Frontal cortex (tissue), 4 donors: ENCODE data around the gene NOL9. TPM values are rescaled to one million over a fixed set of nuclear protein-coding genes. Genes with fewer than 3 reads are reported as not detected.

ENCODE experiments used
- DNase-seq, 2 donors: peaks; one replicate each; pipeline ENCODE4 v3.0.0; 2012; ENCODE audit warnings: low spot score in 2 of 2
- FAIRE-seq: peaks from 2 replicates; lab custom pipeline; 2012; peaks lifted over from hg19 to GRCh38; lab: Jason Lieb, UNC
- total RNA-seq: library from RNA; depleted of rRNA; stranded (reverse); fragments of >200 nt; gene quantifications from one replicate; pipeline ENCODE4 v1.2.3, GENCODE V29; 2014
- donor health status: control.
- donor health status: control.
- donor health status: control.

Gene NOL9
- total RNA-seq, 1 donor from 2014 or later, result 35.9 TPM

- DNase-seq, result no peak
- FAIRE-seq, result no peak
Measured at GRCh38 chr1:6591222-6591621, 36.9 kb upstream of the NOL9 start.

DNA sequence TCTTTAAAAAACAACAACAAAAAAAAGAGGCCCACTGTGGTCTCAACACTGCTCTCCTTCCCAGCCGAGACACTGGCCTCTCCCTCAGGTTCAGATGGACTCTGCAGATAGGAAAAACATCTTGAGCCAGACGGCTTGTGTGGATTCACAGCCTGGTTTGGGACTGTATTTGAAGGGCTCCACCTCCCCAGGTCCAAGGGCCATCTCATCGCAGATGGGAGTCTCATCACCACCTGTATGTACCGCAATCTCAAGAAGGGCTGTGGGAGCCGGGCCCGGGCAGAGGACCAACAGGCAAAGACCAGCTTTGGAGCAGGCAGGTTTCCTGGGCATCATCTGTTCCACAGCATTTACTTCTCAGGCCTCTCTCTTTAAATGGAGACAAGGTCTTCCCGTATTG is 35.7 kb upstream of the NOL9 start:
- FAIRE-seq, result no peak

GRCh38 chr1:6588893-6589520 is 34.7 kb upstream of the NOL9 start:
- DNase-seq (no peak), FAIRE-seq (no peak)

More for the DNA sequence above, 35.7 kb upstream of the NOL9 start:
- DNase-seq, result no peak

DNA sequence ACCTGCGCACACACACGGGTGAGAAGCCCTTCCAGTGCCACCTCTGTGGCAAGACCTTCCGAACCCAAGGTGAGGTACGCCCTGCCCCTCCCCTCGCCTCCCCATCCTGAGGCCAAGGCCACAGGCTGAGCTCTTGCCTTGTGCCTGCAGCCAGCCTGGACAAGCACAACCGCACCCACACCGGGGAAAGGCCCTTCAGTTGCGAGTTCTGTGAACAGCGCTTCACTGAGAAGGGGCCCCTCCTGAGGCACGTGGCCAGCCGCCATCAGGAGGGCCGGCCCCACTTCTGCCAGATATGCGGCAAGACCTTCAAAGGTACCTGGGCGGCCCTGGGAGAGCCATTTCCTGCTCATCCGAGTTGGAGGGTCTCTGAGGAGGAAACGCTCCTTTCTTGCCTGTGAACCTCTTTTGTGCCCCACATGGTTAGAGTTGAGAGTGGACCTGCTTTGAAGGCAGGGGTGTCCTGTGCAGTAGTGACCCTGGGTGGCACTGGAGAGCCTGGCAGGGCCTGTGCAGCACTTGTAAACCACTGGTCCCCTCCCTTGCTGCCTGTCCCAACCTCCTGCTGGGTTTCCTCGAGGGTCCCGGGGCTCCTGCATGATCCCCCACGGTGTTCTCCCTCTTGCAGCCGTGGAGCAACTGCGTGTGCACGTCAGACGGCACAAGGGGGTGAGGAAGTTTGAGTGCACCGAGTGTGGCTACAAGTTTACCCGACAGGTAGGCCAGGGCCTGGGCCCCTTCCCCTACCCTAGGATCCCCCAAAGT is 34.0 kb upstream of the NOL9 start:
- no peak for FAIRE-seq
- no peak for DNase-seq

GRCh38 chr1:6587261-6588005 is 33.1 kb upstream of the NOL9 start:
- DNase-seq, result no peak
- no peak for FAIRE-seq

- DNase-seq (no peak), FAIRE-seq (no peak)
Measured at GRCh38 chr1:6586404-6586816, 32.1 kb upstream of the NOL9 start.

GRCh38 chr1:6585841-6586240 is 31.5 kb upstream of the NOL9 start:
- FAIRE-seq (no peak), DNase-seq (no peak)

DNA sequence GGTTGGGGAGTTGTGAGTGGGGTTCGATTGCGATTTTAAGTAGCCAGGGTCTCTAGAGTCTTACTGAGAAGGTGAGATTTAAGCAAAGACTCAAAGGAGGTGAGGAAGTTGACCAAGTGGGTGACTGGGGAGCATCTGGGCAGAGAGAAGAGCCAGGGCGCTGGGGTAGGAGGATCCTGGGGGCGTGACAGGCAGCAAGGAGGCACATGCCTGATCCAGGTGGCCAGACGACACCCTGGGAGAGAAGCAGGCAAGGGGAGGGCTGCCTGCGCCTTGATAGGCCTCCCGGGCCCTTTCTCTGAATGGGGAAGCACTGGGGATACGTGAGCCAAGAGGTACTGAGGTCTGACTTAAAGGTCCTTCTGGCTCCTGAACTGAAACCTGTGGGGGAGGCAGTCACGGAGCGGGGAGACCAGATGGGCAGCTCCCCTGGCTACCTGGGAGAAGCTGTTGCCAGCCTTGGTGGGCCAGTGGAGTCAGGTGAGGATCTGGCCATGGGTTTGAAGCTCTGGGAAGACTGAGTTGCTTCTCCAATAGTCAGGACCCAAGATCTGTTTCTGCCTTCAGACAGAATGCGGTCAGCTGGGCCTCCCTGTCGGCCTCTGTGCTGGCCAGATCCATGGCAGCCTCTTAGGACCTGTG is 30.9 kb upstream of the NOL9 start:
- DNase-seq (no peak), FAIRE-seq (no peak)

- DNase-seq, result no peak
- no peak for FAIRE-seq
Measured at GRCh38 chr1:6584126-6585080, 30.1 kb upstream of the NOL9 start.

- no peak for FAIRE-seq
Measured at GRCh38 chr1:6582370-6582769, 28.1 kb upstream of the NOL9 start.

GRCh38 chr1:6581561-6582305 is 27.4 kb upstream of the NOL9 start:
- no peak for DNase-seq
- no peak for FAIRE-seq

More at GRCh38 chr1:6582370-6582769, 28.1 kb upstream of the NOL9 start:
- DNase-seq, result no peak

GRCh38 chr1:6580593-6581409 is 26.5 kb upstream of the NOL9 start:
- FAIRE-seq, result no peak
- no peak for DNase-seq

GRCh38 chr1:6580119-6580592 is 25.8 kb upstream of the NOL9 start:
- DNase-seq (no peak), FAIRE-seq (no peak)

DNA sequence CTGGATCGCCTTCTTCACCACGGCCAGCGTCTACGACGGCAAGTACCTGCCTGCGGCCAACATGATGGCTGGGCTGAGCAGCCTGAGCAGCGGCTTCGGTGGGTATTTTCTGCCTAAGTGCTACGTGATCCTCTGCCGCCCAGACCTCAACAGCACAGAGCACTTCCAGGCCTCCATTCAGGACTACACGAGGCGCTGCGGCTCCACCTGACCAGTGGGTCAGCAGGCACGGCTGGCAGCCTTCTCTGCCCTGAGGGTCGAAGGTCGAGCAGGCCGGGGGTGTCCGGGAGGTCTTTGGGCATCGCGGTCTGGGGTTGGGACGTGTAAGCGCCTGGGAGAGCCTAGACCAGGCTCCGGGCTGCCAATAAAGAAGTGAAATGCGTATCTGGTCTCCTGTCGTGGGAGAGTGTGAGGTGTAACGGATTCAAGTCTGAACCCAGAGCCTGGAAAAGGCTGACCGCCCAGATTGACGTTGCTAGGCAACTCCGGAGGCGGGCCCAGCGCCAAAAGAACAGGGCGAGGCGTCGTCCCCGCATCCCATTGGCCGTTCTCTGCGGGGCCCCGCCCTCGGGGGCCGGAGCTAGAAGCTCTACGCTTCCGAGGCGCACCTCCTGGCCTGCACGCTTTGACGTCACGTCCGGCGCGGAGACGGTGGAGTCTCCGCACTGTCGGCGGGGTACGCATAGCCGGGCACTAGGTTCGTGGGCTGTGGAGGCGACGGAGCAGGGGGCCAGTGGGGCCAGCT is 25.2 kb upstream of the NOL9 start, which contains the start of gene ZBTB48:
Gene ZBTB48 (plus strand): TSS at position 621 of the 745 bp plus-strand sequence. CDS start 616 bp downstream, outside the sequence.
- FAIRE-seq (peak; percentile 96), DNase-seq (peak; percentile 99 to 100)

GRCh38 chr1:6578624-6579373 is 24.5 kb upstream of the NOL9 start:
- FAIRE-seq, result no peak
- DNase-seq, result no peak
